GM12891 (cell line): ENCODE results near the gene CCSER1.
A peak's percentile ranks its signal among the peaks of the same experiment; 100 is the strongest.
"Not testable (repeated sequence)": the region's sequence is repeated elsewhere in the genome, so short reads cannot be mapped to it uniquely, and the experiment has no call there.

Source experiments
- DNase-seq: peaks from one replicate; pipeline ENCODE4 v3.0.0; 2011; ENCODE audit warnings: low spot score; ENCODE audit not compliant: insufficient read length
- FAIRE-seq: peaks from 2 replicates; lab custom pipeline; 2011; peaks lifted over from hg19 to GRCh38; lab: Jason Lieb, UNC
- PAX5 ChIP-seq: IDR thresholded peaks from 2 replicates; pipeline ENCODE4 v1.6.1; 2011; ENCODE audit warnings: low read length, moderate library complexity, mild to moderate bottlenecking; ENCODE audit not compliant: insufficient read depth, severe bottlenecking
- POLR2A ChIP-seq: IDR thresholded peaks from 2 replicates; pipeline ENCODE4 v1.6.1; 2011; ENCODE audit warnings: low read depth, low read length, control low read depth
- POLR2AphosphoS5 ChIP-seq: IDR thresholded peaks from 2 replicates; pipeline ENCODE4 v1.6.1; 2011; ENCODE audit warnings: low read depth, low read length, control low read depth
- POU2F2 ChIP-seq: IDR thresholded peaks from 2 replicates; pipeline ENCODE4 v1.6.1; 2011; ENCODE audit warnings: low read depth, mild to moderate bottlenecking, control low read depth, low read length, moderate library complexity
- SPI1 ChIP-seq: IDR thresholded peaks from 2 replicates; pipeline ENCODE4 v1.6.1; 2011; ENCODE audit warnings: low read depth, low read length, control low read depth
- TAF1 ChIP-seq: IDR thresholded peaks from 2 replicates; pipeline ENCODE4 v1.6.1; 2011; ENCODE audit warnings: low read depth, low read length, control low read depth

Gene CCSER1

DNA sequence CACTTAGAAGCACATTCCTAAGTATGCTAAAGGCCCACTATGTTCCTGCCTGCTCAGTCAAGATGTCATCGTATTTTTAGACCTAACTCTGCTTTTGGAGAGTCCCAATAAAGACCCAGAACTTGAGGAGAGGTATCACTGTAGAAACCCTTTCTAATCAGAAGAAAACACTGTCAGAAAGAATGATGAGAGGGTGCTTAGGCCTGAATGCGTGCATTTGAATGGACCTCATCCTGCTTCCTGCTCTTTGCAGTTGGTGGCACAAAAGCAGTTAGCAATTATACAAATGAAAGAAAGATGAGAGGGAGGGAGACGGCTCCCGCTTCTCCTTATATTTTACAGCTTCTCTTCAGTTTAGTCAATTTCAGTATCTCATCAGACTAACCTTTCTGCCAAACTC is 987.2 kb downstream of the CCSER1 start:
- TF ChIP-seq PAX5 (no peak), POLR2A (no peak), POU2F2 (no peak), SPI1 (no peak), POLR2AphosphoS5 (no peak), TAF1 (no peak)
- DNase-seq (no peak), FAIRE-seq (no peak)

DNA sequence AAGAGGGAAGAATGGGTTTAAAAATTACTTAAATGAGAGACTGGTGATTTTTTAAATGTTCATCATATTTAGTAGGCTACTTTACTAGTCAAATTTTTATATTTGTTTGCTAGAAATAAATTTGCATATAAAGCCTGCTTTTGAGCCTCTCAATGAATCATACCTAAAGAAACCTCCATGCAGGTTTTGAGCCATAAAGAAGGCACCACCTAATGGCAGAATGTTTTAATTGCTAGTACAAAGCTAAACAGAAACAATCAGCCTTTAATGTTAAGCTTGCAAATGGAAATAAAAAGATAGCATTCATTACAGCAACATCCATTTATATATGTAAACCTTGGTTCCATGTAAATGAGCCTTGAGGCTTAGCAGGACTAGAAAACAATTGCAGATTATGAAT is 989.7 kb downstream of the CCSER1 start:
- no peak for TF ChIP-seq PAX5
- no peak for TF ChIP-seq TAF1
- TF ChIP-seq SPI1: no peak
- TF ChIP-seq POLR2A: no peak
- no peak for TF ChIP-seq POU2F2
- no peak for TF ChIP-seq POLR2AphosphoS5
- DNase-seq (no peak), FAIRE-seq (peak; percentile 9)

DNA sequence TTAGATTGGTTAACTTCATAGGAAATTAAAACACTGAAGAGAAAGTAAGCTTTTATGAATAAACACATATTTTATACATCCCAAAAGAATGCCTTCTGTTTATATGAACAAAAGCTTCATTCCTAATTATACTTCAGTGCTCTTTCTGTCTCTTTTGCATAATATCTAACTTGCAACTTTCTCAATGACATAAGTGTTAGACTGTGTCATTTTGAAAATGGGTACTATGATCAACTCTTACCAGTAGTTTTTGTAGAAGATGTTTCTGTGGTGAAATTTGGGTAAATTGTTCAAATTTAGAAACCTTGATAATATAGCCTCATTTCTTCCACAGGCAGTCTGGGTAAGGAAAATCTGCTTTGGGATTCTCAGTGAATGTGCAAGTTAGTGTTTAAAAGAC is 991.4 kb downstream of the CCSER1 start:
- no peak for DNase-seq
- no peak for FAIRE-seq
- TF ChIP-seq POLR2AphosphoS5: no peak

- FAIRE-seq: no peak
- TF ChIP-seq POLR2A (no peak), TAF1 (no peak), SPI1 (no peak), POU2F2 (no peak), PAX5 (no peak), POLR2AphosphoS5 (no peak)
- DNase-seq: no peak
Observed at GRCh38 chr4:91123742-91124141, 996.5 kb downstream of the CCSER1 start.

- TF ChIP-seq TAF1: no peak
- TF ChIP-seq POU2F2: no peak
- no peak for TF ChIP-seq PAX5
- TF ChIP-seq POLR2A: no peak
- TF ChIP-seq SPI1: no peak
- TF ChIP-seq POLR2AphosphoS5: no peak
- DNase-seq: no peak
- FAIRE-seq: no peak
Observed at GRCh38 chr4:91127192-91127591, 1000.0 kb downstream of the CCSER1 start.

DNA sequence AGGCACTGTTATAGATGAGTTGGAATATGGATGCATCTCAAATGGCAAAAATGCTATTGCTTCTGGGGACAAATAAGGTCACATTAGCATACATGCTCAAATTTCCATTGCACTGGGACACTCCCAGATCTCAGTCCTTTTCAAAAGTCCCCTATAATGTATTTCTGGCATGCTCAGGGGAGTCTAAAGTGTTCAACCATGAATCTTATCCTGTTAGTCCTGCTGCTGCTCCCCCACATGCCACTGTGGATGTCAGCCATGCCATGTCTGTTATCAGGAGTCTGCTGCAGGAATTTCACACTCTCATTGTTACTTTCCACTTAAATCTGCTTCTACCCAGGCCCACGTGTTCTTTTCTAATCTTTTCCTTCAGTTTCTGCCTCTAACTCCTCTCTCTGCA is 1000.6 kb downstream of the CCSER1 start:
- DNase-seq (no peak), FAIRE-seq (no peak)
- TF ChIP-seq TAF1 (no peak), POLR2A (no peak), POLR2AphosphoS5 (no peak), PAX5 (no peak), POU2F2 (no peak), SPI1 (no peak)

DNA sequence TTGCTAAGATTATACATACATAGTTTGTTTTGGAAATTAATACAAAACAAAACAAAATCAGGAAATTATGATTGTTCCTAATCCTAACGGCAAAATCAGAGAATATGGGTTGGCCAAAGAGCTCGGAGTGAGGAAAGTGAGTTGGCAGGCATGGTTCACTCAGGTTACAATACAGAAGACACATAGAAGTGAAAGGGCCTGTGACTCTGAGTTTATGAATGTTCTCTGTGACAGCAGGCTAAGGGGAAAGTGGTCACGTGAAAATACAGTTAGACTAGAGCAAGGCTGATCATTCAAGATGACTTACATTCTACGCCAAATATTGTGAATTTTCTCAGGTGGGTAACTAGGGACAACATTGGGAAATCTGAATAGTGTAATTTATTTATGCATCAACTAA is 1001.3 kb downstream of the CCSER1 start:
- TF ChIP-seq POU2F2: no peak
- no peak for TF ChIP-seq POLR2A
- no peak for TF ChIP-seq POLR2AphosphoS5
- no peak for TF ChIP-seq SPI1
- TF ChIP-seq TAF1: no peak
- DNase-seq (no peak), FAIRE-seq (no peak)

DNA sequence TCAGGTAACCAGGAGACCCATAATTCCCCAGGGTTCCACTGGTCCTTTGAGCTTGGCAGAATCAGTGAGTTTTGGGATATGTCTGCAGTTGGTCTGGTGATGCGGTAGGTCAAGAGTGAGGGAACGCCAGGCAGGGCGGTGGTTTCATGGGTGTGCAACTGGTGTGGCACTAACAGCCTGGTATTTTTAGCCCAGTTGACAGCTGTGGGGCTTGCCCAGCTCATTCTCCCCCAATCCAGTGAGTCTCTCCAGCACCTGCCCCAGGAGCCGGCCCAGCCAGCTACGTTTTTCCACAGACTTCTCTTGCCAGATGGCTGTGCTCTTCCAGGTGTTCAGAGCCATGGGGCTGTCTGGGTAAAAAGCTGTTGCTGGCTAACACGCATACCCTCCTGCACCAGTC is 1019.9 kb downstream of the CCSER1 start:
- DNase-seq (no peak), FAIRE-seq (no peak)
- no peak for TF ChIP-seq TAF1
- TF ChIP-seq POLR2AphosphoS5: no peak
- TF ChIP-seq POU2F2: no peak
- TF ChIP-seq POLR2A: no peak
- TF ChIP-seq PAX5: no peak
- no peak for TF ChIP-seq SPI1

- DNase-seq, FAIRE-seq: not testable (repeated sequence)
Observed at GRCh38 chr4:91154041-91154440, 1026.8 kb downstream of the CCSER1 start.

- not testable (repeated sequence) for DNase-seq, FAIRE-seq
Observed at GRCh38 chr4:91167864-91168653, 1040.9 kb downstream of the CCSER1 start.

DNA sequence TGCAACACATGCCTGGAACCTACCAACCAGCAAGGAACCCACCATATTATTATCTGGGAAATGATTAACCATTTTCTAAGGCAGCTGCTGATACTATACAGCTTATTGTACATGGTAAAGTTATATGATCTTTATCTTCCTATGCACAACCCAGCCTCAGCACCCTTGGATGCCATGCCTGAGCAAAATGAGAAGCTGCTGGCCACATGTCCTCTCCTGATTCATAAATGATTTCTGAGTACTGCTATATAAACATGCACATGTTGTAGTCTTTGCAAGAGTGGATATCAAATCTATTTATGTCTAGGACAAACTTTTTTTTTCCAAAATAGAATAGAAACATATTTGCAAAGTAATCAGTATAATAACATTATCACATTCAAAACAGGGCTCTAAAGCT is 1043.6 kb downstream of the CCSER1 start:
- DNase-seq (no peak), FAIRE-seq (no peak)
- no peak for TF ChIP-seq TAF1
